GM12892 (cell line): ENCODE data around the gene PGBD4.

Experiments used
- POLR2A ChIP-seq: IDR thresholded peaks from 2 replicates; pipeline ENCODE4 v1.6.1; 2011; ENCODE audit warnings: low read depth, low read length, control low read depth
- POLR2AphosphoS5 ChIP-seq: IDR thresholded peaks from 2 replicates; pipeline ENCODE4 v1.6.1; 2011; ENCODE audit warnings: low read depth, low read length, control low read depth
- TAF1 ChIP-seq: IDR thresholded peaks from 2 replicates; pipeline ENCODE4 v1.6.1; 2011; ENCODE audit warnings: low read depth, mild to moderate bottlenecking, control low read depth, low read length, borderline replicate concordance

DNA sequence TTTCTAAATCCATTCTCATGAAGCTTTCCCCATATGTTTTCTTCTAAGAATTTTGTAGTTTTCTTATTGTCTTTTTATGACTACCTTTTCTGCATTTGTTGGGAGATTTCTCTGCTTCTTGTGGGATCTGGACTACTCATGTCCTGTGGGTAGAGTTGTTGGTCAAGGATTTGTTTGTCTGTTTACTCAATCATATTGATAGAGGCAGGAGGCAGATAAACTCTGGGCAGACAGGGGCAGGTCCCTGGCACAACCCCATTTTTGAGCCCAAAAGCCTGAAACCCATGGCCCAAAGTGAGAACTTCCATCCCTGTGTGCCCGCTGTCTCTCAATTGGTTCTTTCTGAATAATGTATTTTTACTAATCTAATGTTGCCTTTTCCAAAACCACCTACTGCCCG is 12.3 kb downstream of the PGBD4 start:
- TF ChIP-seq POLR2AphosphoS5 = no peak
- no peak for TF ChIP-seq TAF1
- TF ChIP-seq POLR2A = no peak
